Measurements from ENCODE around the gene KIAA0825.
"Not testable (repeated sequence)": the region's sequence is repeated elsewhere in the genome, so short reads cannot be mapped to it uniquely, and the experiment has no call there.

KIAA0825 gene

GRCh38 chr5:94577466-94578245 lies 40.7 kb downstream of the KIAA0825 start:
- DNase-seq (ENCODE audit: low read depth in 3 of 3, low spot score in 1 of 3) = no peak

- no peak for DNase-seq (ENCODE audit: low read depth in 3 of 3, low spot score in 1 of 3)
These were observed 43.2 kb downstream of the KIAA0825 start for GRCh38 chr5:94575196-94575595.

DNA sequence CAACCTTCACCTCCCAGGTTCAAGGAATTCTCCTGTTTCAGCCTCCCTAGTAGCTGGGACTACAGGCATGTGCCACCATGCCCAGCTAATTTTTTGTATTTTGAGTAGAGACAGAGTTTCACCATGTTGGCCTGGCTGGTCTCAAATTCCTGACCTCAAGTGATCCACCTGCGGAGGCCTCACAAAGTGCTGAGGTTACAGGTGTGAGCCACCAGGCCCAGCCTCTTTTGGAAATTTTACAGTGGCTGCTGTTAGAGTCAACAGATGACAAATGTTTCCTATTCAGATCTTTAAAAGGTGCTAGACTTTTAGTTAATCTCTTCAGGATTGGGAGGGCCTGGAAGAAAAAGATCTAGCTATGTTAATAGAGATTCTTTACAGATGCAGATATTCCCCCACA lies 45.1 kb downstream of the KIAA0825 start:
- not testable (repeated sequence) for DNase-seq (ENCODE audit: low read depth in 3 of 3, low spot score in 1 of 3)

DNA sequence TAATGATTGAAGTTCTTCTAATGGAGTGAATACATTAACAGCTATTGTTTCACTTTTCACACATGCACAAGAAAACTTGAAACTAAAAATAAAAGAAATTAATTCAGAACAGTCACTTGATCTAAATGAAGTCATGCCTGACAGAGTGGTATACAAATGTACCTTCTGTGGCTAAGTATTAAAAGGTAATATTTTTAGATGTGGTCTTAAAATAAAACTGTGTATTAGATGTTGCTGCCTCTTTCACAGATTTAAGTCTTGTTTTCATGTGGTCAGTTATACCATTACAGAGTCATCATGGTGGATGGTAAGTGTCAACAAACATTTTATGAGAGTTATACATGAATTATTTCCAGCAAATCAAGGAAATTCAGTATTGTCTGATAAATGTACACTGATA lies 47.0 kb downstream of the KIAA0825 start:
- no peak for DNase-seq (ENCODE audit: low read depth in 3 of 3, low spot score in 1 of 3)

DNA sequence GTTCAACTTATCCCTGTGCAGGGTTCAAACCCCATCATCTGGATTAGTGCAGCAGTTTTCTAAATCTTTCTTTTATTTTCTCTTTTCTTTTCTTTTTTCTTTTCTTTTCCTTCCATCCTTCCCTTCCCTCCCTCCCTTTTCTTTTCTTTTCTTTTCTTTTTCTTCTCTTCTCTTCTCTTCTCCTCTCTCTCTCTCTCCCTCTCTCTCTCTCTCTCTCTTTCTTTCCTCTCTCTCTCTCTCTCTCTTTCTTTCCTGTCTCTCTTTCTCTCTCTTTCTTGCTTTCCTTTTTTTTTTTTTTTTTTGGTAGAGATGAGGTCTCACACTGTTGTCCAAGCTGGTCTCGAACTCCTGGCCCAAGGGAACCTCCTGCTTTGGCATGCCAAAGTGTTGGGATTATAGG lies 53.6 kb downstream of the KIAA0825 start:
- DNase-seq (ENCODE audit: low read depth in 3 of 3, low spot score in 1 of 3) = no peak

DNA sequence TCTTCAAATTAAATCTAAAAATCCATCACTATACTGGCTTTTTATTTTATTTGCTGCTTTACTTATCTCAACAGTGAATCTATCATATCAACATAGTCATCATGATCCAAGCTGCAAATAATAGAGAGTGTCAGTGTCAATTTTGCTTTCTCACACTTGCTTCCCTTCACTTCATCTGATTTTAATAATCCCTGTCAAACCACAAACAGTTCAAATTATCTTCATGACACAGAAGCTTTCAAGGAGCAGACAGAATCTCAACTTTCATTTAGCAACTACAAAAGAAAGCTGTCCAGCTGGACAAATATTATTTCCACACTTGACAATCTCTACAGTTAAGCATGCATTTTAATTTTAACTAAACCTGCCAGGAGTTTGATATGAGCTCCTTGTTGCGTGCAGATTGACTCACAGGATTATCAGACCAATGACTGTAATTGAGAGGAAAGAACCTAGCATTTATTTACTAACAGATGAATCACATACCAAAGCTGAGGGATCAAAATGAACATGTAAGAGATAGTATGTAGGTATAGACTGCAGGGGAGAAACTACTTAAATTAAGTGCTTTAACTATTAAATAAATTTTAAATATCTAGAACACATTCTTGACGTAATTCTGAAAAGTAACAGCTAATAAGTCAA lies 56.0 kb downstream of the KIAA0825 start:
- no peak for DNase-seq (ENCODE audit: low read depth in 3 of 3, low spot score in 1 of 3)

GRCh38 chr5:94558028-94558427 lies 60.4 kb downstream of the KIAA0825 start:
- no peak for DNase-seq (ENCODE audit: low read depth in 3 of 3, low spot score in 1 of 3)

- no peak for DNase-seq (ENCODE audit: low read depth in 3 of 3, low spot score in 1 of 3)
These were observed 66.5 kb downstream of the KIAA0825 start for GRCh38 chr5:94551858-94552257.

DNA sequence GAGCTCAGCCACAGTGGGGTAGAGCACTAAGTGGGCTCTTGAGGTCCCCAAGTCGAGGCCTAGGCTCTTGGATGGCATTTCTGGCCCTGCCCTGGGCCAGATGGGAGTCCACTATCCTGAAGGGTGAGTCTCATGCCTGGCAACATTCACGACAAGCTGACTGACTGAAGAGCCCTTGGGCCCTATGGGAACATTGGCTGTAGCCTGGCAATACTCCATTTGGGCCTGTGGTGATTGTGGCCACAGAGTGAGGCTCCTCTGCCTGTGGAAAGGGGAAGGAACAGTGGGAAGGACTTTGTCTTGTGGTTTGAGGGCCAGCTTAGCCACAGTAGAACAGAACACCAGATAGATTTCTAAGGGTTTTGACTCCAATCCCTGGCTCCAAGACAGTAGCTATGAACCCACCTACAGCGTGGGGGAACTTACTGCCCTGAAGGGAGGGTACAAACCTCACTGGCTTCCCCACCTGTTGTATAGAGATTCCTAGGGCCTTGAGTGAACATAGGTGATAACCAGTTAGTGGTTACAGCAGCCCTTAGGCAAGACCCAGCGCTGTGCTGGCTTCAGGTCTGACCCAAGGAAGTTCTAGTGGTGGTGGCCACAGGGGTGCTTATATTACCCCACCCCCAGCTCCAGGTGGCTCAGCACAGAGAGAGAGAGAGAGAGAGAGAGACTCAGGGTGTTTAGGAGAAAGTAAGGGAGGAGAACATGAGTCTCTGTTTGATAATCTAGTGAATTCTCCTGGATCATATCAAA lies 72.4 kb downstream of the KIAA0825 start:
- no peak for DNase-seq (ENCODE audit: low read depth in 3 of 3, low spot score in 1 of 3)

- DNase-seq (ENCODE audit: low read depth in 3 of 3, low spot score in 1 of 3) = no peak
These were observed 73.4 kb downstream of the KIAA0825 start for GRCh38 chr5:94544875-94545547.

- no peak for DNase-seq (ENCODE audit: low read depth in 3 of 3, low spot score in 1 of 3)
These were observed 74.3 kb downstream of the KIAA0825 start for GRCh38 chr5:94544031-94544650.

DNA sequence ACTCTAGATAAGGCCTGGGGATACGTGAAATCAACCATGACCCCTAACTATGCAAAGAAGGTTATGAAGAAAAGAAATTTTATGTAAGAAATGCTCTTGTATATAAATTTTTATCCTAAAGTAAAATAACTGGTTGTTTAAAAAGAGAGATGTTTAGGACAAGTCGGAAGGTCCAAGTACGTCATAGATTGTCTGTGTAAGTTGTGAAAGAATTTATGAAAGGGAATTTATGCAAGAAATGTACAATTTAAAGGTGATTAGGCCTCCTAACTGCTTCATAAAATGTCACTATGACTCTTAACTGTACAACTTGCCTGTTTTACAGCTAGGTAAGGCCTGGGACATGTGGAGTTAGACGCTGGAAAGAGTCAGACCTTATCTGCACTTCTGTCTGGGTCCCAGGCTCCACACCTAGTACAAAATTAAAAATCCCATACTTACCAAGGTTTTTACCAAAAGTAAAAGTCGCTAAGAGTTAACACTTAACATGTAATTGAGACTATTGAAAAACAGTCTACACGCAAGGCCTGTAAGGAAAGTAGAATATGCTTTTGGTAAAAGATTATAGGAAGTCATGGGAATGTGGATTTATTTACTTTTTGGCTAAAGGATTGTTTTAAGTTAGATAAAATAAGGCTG lies 77.4 kb downstream of the KIAA0825 start:
- no peak for DNase-seq (ENCODE audit: low read depth in 3 of 3, low spot score in 1 of 3)

GRCh38 chr5:94538260-94538659 lies 80.1 kb downstream of the KIAA0825 start:
- DNase-seq (ENCODE audit: low read depth in 3 of 3, low spot score in 1 of 3) = no peak

GRCh38 chr5:94526706-94527105 lies 91.7 kb downstream of the KIAA0825 start:
- no peak for DNase-seq (ENCODE audit: low read depth in 3 of 3, low spot score in 1 of 3)

DNA sequence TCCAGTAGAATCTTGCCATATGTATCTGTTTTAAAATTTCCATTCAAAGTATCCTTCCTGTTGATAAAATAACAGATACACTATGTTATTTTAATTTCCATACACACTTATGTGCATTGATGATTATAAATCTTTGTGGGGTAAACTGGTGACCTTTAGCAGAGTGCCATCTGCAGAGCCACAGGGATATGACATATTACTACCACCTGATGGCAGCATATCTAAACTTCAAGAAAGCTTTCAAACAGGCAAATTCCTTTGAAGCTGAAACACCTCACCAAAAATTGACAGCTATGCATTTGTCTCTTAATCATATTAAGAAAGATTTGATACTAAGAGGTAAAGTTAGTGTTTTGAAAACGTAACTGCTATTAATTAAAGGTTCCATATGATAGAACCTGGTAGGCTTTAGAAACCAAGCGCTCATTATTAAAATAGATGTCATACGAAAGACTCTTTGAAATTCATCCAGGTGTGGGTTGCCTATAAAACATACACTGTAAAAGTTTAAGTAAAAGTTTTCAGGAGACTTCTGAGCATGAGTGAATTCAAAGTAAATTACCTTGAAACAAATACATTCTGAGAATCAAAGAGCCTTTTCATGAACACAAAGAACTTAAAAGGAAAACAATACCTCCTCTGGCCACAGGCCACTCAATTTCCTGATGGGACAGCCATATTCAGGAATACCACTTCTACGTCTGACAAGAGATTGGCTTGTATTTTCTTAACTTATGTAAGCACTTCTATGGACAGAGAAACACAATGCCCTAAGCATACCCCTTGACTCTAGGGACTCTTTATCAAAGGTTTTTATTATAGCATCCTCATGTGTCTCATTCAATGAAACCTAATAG lies 93.3 kb downstream of the KIAA0825 start:
- no peak for DNase-seq (ENCODE audit: low read depth in 3 of 3, low spot score in 1 of 3)

DNA sequence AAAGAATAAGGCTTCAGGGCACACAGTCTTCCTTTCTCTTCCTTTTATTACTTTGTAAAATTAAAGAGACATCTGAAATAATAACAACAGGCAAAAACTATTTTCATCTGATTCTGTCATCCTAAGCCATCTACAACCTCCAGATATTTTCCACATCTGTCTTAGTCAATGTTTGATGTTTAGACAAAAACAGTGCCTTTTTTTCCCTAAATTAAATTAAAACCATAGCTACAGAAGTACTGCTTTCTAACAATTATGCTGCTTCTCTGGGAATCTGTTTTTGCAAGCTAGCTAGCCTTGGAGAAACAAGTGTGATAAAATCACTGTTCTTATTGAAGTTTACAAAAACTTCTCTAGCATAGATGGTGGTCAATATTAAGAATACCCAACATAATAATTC lies 95.4 kb downstream of the KIAA0825 start:
- no peak for DNase-seq (ENCODE audit: low read depth in 3 of 3, low spot score in 1 of 3)

GRCh38 chr5:94522117-94522516 lies 96.3 kb downstream of the KIAA0825 start:
- no peak for DNase-seq (ENCODE audit: low read depth in 3 of 3, low spot score in 1 of 3)

DNA sequence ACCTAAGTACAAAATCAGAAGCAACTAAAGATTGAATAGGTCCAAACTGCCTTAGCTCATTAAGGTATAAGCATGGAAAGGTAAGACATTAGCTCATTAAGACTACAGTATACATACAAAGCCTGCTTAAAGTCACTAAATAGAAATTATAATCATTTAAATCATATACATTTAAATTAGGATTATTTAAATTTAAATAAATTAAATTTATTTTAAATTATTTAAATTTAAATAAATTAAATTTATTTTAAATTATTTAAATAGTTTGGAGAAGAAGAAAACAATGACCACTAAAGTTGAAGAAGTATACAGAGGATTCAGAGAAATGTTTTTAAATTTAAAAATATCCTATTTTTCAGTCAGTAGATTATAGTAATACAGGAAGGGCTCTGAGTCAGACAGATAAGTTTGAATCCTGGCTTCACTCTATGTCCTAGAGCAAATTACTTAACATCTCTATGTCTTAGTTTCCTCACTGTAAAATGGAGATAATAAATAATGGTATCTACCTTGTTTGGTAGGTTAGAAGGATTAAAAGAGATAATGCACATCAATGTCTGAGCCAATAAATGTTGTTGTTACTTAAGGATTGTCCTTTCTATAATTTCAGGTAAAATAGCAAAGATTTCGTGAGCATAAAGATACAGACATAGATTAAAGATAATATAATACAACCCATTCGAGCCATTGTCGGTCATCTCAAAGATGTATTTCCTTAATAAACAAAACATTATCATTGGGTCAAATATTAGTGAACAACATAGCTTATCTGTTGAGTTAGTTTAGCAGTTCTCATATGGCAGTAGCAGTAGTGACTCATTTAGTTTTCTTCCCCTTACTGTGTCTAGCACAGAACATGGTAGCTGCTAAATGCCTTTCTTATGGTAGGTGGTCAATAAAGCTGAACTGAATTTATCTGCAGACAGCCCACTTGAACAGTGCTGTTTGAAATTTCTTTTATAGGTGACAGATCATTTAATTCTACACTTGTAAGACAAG lies 100.6 kb downstream of the KIAA0825 start:
- DNase-seq (ENCODE audit: low read depth in 3 of 3, low spot score in 1 of 3) = no peak
